HEK293 (cell line): ENCODE results near the gene MARCHF9.

ENCODE experiments used
- BCL11A ChIP-seq: fragments of 450-650 bp; formaldehyde crosslinking; IDR thresholded peaks from 2 replicates; pipeline ENCODE4 v1.5.1; 2016; ENCODE audit warnings: low read depth, missing biosample characterization, missing genetic modification characterization
- GLIS1 ChIP-seq: fragments of 450-650 bp; formaldehyde crosslinking; IDR thresholded peaks from 2 replicates; pipeline ENCODE4 v1.5.1; 2016; ENCODE audit warnings: missing biosample characterization, missing genetic modification characterization
- KLF1 ChIP-seq: fragments of 450-650 bp; formaldehyde crosslinking; IDR thresholded peaks from 2 replicates; pipeline ENCODE4 v1.5.1; 2016; ENCODE audit warnings: missing biosample characterization, missing genetic modification characterization
- TCF7L2 ChIP-seq: IDR thresholded peaks from 2 replicates; pipeline ENCODE4 v1.6.1; 2011; ENCODE audit warnings: low read depth, mild to moderate bottlenecking, inconsistent platforms, low read length, moderate library complexity, borderline replicate concordance
- ZIC2 ChIP-seq: fragments of 450-650 bp; formaldehyde crosslinking; IDR thresholded peaks from 2 replicates; pipeline ENCODE4 v1.5.1; 2016; ENCODE audit warnings: missing biosample characterization, missing genetic modification characterization
- ZNF121 ChIP-seq: fragments of 450-650 bp; formaldehyde crosslinking; IDR thresholded peaks from 2 replicates; pipeline ENCODE4 v1.5.1; 2016; ENCODE audit warnings: missing biosample characterization, missing genetic modification characterization
- ZNF433 ChIP-seq: fragments of 450-650 bp; formaldehyde crosslinking; IDR thresholded peaks from 2 replicates; pipeline ENCODE4 v1.5.1; 2016; ENCODE audit warnings: missing biosample characterization, missing genetic modification characterization, low read depth
- TF ChIP-seq, protein P1 (sequence below): fragments of 450-650 bp; formaldehyde crosslinking; IDR thresholded peaks from 2 replicates; pipeline ENCODE4 v1.5.1; 2016; ENCODE audit warnings: missing biosample characterization, missing genetic modification characterization, low read depth
- TF ChIP-seq, protein P2 (sequence below): fragments of 450-650 bp; formaldehyde crosslinking; IDR thresholded peaks from 2 replicates; pipeline ENCODE4 v1.5.1; 2016; ENCODE audit warnings: missing biosample characterization, missing genetic modification characterization
- TF ChIP-seq, protein P3 (sequence below): fragments of 450-650 bp; formaldehyde crosslinking; IDR thresholded peaks from 2 replicates; pipeline ENCODE4 v1.5.1; 2016; ENCODE audit warnings: missing biosample characterization, missing genetic modification characterization
- TF ChIP-seq, protein P4 (sequence below): fragments of 450-650 bp; formaldehyde crosslinking; IDR thresholded peaks from 2 replicates; pipeline ENCODE4 v1.5.1; 2016; ENCODE audit warnings: missing biosample characterization, missing genetic modification characterization, low read depth
- TF ChIP-seq, protein P5 (sequence below): sonication (generic); formaldehyde crosslinking; IDR thresholded peaks from 2 replicates; pipeline ENCODE4 v1.8.1; 2022; ENCODE audit warnings: mild to moderate bottlenecking, moderate library complexity, missing genetic modification reagents
- TF ChIP-seq, protein P6 (sequence below): fragments of 450-650 bp; IDR thresholded peaks from 2 replicates; pipeline ENCODE4 v1.5.1; 2018; ENCODE audit warnings: missing biosample characterization, missing genetic modification characterization

DNA sequence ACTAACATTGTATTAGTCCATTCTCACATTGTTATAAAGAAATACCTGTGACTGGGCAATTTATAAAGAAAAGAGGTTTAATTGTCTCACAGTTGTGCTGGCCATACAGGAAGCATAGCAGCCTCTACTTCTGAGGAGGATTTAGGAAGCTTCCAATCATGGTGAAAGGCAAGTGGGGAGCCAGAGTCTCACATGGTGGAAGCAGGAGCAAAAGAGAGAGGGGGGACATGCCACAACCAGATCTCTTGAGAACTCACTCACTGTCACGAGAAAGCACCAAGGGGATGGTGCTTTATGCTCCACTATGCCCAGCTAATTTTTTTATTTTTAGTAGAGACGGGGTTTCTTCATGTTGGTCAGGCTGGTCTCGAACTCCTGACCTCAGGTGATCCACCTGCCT is 47.7 kb upstream of the MARCHF9 start:
- TF ChIP-seq, protein P1, sequence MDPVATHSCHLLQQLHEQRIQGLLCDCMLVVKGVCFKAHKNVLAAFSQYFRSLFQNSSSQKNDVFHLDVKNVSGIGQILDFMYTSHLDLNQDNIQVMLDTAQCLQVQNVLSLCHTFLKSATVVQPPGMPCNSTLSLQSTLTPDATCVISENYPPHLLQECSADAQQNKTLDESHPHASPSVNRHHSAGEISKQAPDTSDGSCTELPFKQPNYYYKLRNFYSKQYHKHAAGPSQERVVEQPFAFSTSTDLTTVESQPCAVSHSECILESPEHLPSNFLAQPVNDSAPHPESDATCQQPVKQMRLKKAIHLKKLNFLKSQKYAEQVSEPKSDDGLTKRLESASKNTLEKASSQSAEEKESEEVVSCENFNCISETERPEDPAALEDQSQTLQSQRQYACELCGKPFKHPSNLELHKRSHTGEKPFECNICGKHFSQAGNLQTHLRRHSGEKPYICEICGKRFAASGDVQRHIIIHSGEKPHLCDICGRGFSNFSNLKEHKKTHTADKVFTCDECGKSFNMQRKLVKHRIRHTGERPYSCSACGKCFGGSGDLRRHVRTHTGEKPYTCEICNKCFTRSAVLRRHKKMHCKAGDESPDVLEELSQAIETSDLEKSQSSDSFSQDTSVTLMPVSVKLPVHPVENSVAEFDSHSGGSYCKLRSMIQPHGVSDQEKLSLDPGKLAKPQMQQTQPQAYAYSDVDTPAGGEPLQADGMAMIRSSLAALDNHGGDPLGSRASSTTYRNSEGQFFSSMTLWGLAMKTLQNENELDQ (tag by site-specific recombination): no peak
- no peak for TF ChIP-seq KLF1 (tag by site-specific recombination)
- TF ChIP-seq, protein P2, sequence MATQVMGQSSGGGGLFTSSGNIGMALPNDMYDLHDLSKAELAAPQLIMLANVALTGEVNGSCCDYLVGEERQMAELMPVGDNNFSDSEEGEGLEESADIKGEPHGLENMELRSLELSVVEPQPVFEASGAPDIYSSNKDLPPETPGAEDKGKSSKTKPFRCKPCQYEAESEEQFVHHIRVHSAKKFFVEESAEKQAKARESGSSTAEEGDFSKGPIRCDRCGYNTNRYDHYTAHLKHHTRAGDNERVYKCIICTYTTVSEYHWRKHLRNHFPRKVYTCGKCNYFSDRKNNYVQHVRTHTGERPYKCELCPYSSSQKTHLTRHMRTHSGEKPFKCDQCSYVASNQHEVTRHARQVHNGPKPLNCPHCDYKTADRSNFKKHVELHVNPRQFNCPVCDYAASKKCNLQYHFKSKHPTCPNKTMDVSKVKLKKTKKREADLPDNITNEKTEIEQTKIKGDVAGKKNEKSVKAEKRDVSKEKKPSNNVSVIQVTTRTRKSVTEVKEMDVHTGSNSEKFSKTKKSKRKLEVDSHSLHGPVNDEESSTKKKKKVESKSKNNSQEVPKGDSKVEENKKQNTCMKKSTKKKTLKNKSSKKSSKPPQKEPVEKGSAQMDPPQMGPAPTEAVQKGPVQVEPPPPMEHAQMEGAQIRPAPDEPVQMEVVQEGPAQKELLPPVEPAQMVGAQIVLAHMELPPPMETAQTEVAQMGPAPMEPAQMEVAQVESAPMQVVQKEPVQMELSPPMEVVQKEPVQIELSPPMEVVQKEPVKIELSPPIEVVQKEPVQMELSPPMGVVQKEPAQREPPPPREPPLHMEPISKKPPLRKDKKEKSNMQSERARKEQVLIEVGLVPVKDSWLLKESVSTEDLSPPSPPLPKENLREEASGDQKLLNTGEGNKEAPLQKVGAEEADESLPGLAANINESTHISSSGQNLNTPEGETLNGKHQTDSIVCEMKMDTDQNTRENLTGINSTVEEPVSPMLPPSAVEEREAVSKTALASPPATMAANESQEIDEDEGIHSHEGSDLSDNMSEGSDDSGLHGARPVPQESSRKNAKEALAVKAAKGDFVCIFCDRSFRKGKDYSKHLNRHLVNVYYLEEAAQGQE (tag by site-specific recombination): no peak
- no peak for TF ChIP-seq ZNF433
- TF ChIP-seq, protein P3, sequence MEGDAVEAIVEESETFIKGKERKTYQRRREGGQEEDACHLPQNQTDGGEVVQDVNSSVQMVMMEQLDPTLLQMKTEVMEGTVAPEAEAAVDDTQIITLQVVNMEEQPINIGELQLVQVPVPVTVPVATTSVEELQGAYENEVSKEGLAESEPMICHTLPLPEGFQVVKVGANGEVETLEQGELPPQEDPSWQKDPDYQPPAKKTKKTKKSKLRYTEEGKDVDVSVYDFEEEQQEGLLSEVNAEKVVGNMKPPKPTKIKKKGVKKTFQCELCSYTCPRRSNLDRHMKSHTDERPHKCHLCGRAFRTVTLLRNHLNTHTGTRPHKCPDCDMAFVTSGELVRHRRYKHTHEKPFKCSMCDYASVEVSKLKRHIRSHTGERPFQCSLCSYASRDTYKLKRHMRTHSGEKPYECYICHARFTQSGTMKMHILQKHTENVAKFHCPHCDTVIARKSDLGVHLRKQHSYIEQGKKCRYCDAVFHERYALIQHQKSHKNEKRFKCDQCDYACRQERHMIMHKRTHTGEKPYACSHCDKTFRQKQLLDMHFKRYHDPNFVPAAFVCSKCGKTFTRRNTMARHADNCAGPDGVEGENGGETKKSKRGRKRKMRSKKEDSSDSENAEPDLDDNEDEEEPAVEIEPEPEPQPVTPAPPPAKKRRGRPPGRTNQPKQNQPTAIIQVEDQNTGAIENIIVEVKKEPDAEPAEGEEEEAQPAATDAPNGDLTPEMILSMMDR (tag by site-specific recombination): no peak
- TF ChIP-seq, protein P4, sequence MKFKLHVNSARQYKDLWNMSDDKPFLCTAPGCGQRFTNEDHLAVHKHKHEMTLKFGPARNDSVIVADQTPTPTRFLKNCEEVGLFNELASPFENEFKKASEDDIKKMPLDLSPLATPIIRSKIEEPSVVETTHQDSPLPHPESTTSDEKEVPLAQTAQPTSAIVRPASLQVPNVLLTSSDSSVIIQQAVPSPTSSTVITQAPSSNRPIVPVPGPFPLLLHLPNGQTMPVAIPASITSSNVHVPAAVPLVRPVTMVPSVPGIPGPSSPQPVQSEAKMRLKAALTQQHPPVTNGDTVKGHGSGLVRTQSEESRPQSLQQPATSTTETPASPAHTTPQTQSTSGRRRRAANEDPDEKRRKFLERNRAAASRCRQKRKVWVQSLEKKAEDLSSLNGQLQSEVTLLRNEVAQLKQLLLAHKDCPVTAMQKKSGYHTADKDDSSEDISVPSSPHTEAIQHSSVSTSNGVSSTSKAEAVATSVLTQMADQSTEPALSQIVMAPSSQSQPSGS (tag by site-specific recombination): no peak
- TF ChIP-seq BCL11A (tag by site-specific recombination): no peak
- TF ChIP-seq, protein P5, sequence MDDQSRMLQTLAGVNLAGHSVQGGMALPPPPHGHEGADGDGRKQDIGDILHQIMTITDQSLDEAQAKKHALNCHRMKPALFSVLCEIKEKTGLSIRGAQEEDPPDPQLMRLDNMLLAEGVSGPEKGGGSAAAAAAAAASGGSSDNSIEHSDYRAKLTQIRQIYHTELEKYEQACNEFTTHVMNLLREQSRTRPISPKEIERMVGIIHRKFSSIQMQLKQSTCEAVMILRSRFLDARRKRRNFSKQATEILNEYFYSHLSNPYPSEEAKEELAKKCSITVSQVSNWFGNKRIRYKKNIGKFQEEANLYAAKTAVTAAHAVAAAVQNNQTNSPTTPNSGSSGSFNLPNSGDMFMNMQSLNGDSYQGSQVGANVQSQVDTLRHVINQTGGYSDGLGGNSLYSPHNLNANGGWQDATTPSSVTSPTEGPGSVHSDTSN (CRISPR knock-in tag): no peak
- TF ChIP-seq, protein P6, sequence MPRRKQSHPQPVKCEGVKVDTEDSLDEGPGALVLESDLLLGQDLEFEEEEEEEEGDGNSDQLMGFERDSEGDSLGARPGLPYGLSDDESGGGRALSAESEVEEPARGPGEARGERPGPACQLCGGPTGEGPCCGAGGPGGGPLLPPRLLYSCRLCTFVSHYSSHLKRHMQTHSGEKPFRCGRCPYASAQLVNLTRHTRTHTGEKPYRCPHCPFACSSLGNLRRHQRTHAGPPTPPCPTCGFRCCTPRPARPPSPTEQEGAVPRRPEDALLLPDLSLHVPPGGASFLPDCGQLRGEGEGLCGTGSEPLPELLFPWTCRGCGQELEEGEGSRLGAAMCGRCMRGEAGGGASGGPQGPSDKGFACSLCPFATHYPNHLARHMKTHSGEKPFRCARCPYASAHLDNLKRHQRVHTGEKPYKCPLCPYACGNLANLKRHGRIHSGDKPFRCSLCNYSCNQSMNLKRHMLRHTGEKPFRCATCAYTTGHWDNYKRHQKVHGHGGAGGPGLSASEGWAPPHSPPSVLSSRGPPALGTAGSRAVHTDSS (tag by site-specific recombination): no peak
- TF ChIP-seq ZIC2 (tag by site-specific recombination): no peak
- no peak for TF ChIP-seq GLIS1
- no peak for TF ChIP-seq TCF7L2
- TF ChIP-seq ZNF121 (tag by site-specific recombination): no peak
